ENCODE results near the gene PDIA5.

GRCh38 chr3:123081718-123082369 lies 15.0 kb downstream of the PDIA5 start:
- TF ChIP-seq, protein P1, sequence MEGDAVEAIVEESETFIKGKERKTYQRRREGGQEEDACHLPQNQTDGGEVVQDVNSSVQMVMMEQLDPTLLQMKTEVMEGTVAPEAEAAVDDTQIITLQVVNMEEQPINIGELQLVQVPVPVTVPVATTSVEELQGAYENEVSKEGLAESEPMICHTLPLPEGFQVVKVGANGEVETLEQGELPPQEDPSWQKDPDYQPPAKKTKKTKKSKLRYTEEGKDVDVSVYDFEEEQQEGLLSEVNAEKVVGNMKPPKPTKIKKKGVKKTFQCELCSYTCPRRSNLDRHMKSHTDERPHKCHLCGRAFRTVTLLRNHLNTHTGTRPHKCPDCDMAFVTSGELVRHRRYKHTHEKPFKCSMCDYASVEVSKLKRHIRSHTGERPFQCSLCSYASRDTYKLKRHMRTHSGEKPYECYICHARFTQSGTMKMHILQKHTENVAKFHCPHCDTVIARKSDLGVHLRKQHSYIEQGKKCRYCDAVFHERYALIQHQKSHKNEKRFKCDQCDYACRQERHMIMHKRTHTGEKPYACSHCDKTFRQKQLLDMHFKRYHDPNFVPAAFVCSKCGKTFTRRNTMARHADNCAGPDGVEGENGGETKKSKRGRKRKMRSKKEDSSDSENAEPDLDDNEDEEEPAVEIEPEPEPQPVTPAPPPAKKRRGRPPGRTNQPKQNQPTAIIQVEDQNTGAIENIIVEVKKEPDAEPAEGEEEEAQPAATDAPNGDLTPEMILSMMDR (IDR thresholded peaks at IDR 0.05; ENCODE audit: low read length) = no peak
- TF ChIP-seq EZH2 (optimal IDR thresholded peaks at IDR 0.05; ENCODE audit: low read depth, low read length) (no peak), EZH2phosphoT487 (IDR thresholded peaks at IDR 0.05; ENCODE audit: low read length) (no peak)

Data from MM.1S (cell line).